Endothelial cell of umbilical vein (primary cell): ENCODE results near the gene KCNE1. TPM values are rescaled to one million over a fixed set of nuclear protein-coding genes. Genes with fewer than 3 reads are reported as not detected.
"Not testable (repeated sequence)": the region's sequence is repeated elsewhere in the genome, so short reads cannot be mapped to it uniquely, and the experiment has no call there.

Experiments used
- BruUV-seq: library from RNA; stranded (reverse); fragments of 400-500 nt; replicated peaks from 2 replicates; lab custom pipeline; 2021; lab: Mats Ljungman, UMichigan
- CTCF ChIA-PET: fragments of 300-600, 350-600 bp; sonication (Branson Sonifier 250); formaldehyde crosslinking; loops from one replicate; lab custom pipeline; 2021; ENCODE audit warnings: antibody characterized with exemption, inconsistent platforms; lab: Charles Lee
- POLR2A ChIA-PET: fragments of 300-600, 350-600 bp; sonication (Branson Sonifier 250); formaldehyde crosslinking; loops from one replicate; lab custom pipeline; 2021; ENCODE audit warnings: antibody characterized with exemption, inconsistent platforms; lab: Charles Lee
- DNase-seq: peaks from one replicate; pipeline ENCODE4 v3.0.0-alpha.2; 2011; ENCODE audit warnings: low read depth, low spot score
- FAIRE-seq: peaks from 2 replicates; lab custom pipeline; 2011; peaks lifted over from hg19 to GRCh38; lab: Jason Lieb, UNC
- H2AFZ ChIP-seq: 2 replicates; pipeline ENCODE4 v1.6.0; 2012; ENCODE audit warnings: low read depth, low read length, control low read depth, inconsistent platforms
- H3K27ac ChIP-seq: 2 replicates; pipeline ENCODE4 v1.5.1; 2011; ENCODE audit warnings: low read depth, mild to moderate bottlenecking, control low read depth, low read length, moderate library complexity; ENCODE audit not compliant: insufficient read depth
- H3K27me3 ChIP-seq, 2 experiments: 2 replicates each; pipeline versions ENCODE4 v1.6.0 to v1.6.1; 2011; ENCODE audit warnings: low read length in 2 of 2, mixed read lengths in 1 of 2; ENCODE audit not compliant: control insufficient read depth in 2 of 2, insufficient read depth in 2 of 2
- H3K36me3 ChIP-seq, 2 experiments: 2 replicates in 1 of 2; 3 replicates in 1 of 2; pipeline ENCODE4 v1.5.1; 2011; ENCODE audit warnings: low read length in 2 of 2, mild to moderate bottlenecking in 1 of 2, moderate library complexity in 1 of 2; ENCODE audit not compliant: control insufficient read depth in 2 of 2, insufficient read depth in 2 of 2; ENCODE audit errors: extremely low read depth in 1 of 2
- H3K4me1 ChIP-seq: 3 replicates; pipeline ENCODE4 v1.5.1; 2011; ENCODE audit warnings: mild to moderate bottlenecking, low read length; ENCODE audit not compliant: control insufficient read depth, insufficient read depth; ENCODE audit errors: extremely low read depth
- H3K4me2 ChIP-seq: 2 replicates; pipeline ENCODE4 v1.6.1; 2011; ENCODE audit warnings: low read length, control low read depth, mixed read lengths; ENCODE audit not compliant: insufficient read depth
- H3K4me3 ChIP-seq, 3 experiments: fragments of 200-600 bp in 1 of 3; sonication (generic), shearing (Covaris generic) in 1 of 3; replicated peaks in 1 of 3; 2 replicates each; pipeline ENCODE4 v1.5.1; 2011 to 2016; ENCODE audit warnings: control low read depth in 3 of 3, low read length in 3 of 3, mild to moderate bottlenecking in 2 of 3, inconsistent platforms in 1 of 3, low read depth in 1 of 3, moderate library complexity in 1 of 3; ENCODE audit not compliant: insufficient read depth in 1 of 3
- H3K79me2 ChIP-seq: 2 replicates; pipeline ENCODE4 v1.6.0; 2012; ENCODE audit warnings: low read length, inconsistent platforms; ENCODE audit not compliant: control insufficient read depth, insufficient read depth
- H3K9ac ChIP-seq: replicated peaks from 2 replicates; pipeline ENCODE3; 2011; ENCODE audit warnings: low read length, control low read depth; ENCODE audit not compliant: insufficient read depth; ENCODE audit errors: extremely low read depth
- H3K9me1 ChIP-seq: replicated peaks from 3 replicates; pipeline ENCODE4 v1.6.0; 2011; ENCODE audit warnings: mild to moderate bottlenecking, low read length; ENCODE audit not compliant: control insufficient read depth, insufficient read depth; ENCODE audit errors: extremely low read depth
- H3K9me3 ChIP-seq: replicated peaks from 2 replicates; pipeline ENCODE4 v1.5.1; 2012; ENCODE audit warnings: low read length, inconsistent platforms; ENCODE audit not compliant: control insufficient read depth, insufficient read depth
- H4K20me1 ChIP-seq: replicated peaks from 2 replicates; pipeline ENCODE3; 2011; ENCODE audit warnings: mild to moderate bottlenecking, low read length; ENCODE audit not compliant: control insufficient read depth, insufficient read depth; ENCODE audit errors: extremely low read depth
- dilution Hi-C: fragments of 300-500 bp; cut with MboI; formaldehyde crosslinking; loops from one replicate; pipeline ENCODE4 v1.15.0; 2019; ENCODE audit warnings: low sequenced_read_pairs; ENCODE audit not compliant: extremely low pct_ligation_motif_present
- intact Hi-C: fragments of 100-400 bp; cut with micrococcal nuclease; formaldehyde crosslinking; loops from one replicate; pipeline ENCODE4 v1.10.0; 2022
- polyA plus RNA-seq, 4 experiments: library from polyadenylated mRNA; depleted of rRNA in 3 of 4; stranded (reverse) in 3 of 4; unstranded in 1 of 4; fragments of >200 nt; gene quantifications; 2 replicates each; pipeline versions ENCODE4 v1.2.1 to v1.2.3, GENCODE V29; 2011 to 2012; ENCODE audit warnings: missing spikeins in 1 of 4
- total RNA-seq: library from RNA; stranded (reverse); gene quantifications from 2 replicates; pipeline ENCODE4 v1.2.3, GENCODE V29; 2021

The KCNE1 gene
- total and polyA plus RNA-seq, 2 donors (not counting 3 experiments of a cell fraction or from before 2014, with no cell fraction given), result 0.10 to 0.38 TPM

DNA sequence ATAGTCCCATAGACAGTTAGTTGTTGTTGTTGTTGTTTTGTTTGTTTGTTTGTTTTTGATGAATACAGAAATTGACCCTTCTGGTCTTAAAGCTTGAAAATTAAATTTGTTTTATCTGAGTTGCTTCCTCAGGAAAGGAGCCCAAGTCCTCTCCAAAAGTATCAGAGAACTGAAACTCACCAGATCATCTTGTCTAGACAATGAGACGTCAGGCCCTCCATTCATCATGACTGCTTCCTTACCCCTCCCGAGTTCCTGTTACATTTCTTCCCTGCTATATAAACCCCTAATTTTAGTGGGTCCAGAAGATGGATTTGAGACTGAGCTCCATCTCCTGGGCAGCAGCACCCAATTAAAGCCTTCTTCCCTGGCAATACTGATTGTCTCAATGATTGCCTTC lies 105.3 kb downstream of the KCNE1 start:
- dilution Hi-C loops, H3K4me3 ChIP-seq, H3K27me3 ChIP-seq, H3K9me3 ChIP-seq, H3K79me2 ChIP-seq, POLR2A ChIA-PET, H2AFZ ChIP-seq, H4K20me1 ChIP-seq, H3K36me3 ChIP-seq, H3K9me1 ChIP-seq, FAIRE-seq, H3K27ac ChIP-seq, BruUV-seq, intact Hi-C loops, CTCF ChIA-PET, H3K4me2 ChIP-seq, H3K9ac ChIP-seq, H3K4me1 ChIP-seq, DNase-seq: not testable (repeated sequence)

DNA sequence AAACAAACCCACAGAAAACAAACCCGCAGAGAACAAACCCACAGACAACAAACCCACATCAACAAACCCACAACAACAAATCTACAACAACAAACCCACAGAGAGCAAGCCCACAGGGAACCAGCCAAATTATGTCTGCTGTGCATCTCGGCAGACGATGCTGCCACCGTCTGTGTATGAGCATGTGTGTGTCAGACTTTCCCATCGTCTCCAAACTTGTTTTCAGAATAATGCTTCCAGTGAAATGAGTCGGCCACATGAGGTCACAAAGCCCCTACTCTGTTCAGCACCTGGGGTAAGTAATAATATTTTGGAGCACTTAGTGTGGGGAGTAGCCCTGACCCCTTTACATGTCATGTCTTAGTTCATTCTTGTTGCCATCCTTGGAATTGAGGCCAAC lies 105.9 kb downstream of the KCNE1 start:
- H2AFZ ChIP-seq, H3K9me3 ChIP-seq, H3K27me3 ChIP-seq, intact Hi-C loops, CTCF ChIA-PET, H3K27ac ChIP-seq, DNase-seq, H3K4me2 ChIP-seq, H3K4me1 ChIP-seq, POLR2A ChIA-PET, H3K36me3 ChIP-seq, dilution Hi-C loops, H4K20me1 ChIP-seq, BruUV-seq, H3K4me3 ChIP-seq, H3K9me1 ChIP-seq, H3K79me2 ChIP-seq, H3K9ac ChIP-seq, FAIRE-seq: not testable (repeated sequence)

DNA sequence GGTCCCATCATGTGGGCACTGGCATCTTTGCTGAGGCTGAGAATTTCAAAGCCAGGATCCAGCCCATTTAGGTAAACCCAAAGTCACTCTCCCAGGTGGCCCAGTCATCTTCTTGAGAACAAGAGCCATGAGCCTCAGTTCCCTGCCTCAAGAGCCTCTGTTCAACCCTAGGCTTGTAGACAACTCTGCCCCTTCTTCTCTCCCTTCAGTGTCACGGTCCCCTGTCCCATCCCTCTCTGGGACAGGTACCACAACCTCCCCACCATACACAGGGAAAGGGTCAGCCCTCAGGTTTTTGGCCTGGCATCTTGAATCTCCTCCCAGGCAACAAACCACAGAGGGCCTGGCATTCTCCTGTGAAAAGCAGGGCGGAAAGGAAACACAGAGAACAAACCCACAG lies 106.3 kb downstream of the KCNE1 start:
- H3K4me2 ChIP-seq, H3K4me3 ChIP-seq, H3K27me3 ChIP-seq, intact Hi-C loops, H3K9me3 ChIP-seq, H3K79me2 ChIP-seq, H3K4me1 ChIP-seq, H3K9ac ChIP-seq, DNase-seq, H3K9me1 ChIP-seq, dilution Hi-C loops, H2AFZ ChIP-seq, POLR2A ChIA-PET, H3K27ac ChIP-seq, H3K36me3 ChIP-seq, BruUV-seq, FAIRE-seq, CTCF ChIA-PET, H4K20me1 ChIP-seq: not testable (repeated sequence)

DNA sequence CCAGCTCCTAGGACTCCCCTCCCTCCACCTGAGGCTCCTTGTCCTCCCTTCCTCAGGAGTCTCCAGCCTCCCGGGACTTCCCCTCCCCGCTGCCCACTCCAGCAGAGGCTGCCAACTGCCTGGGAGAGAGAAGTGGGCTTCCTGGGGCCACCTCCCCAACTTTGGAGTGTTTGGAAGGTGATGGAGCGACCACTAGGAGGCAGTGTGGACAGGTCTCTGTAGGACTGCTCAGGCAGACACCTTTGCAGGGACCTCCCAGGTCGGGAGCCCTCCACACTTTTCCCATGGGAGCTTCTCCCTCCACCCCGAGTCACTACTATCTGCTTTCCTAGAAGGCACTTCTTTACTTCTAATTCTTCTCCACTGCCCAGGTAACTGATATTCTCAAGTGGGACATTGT lies 107.3 kb downstream of the KCNE1 start:
- H3K36me3 ChIP-seq, BruUV-seq, H3K79me2 ChIP-seq, FAIRE-seq, intact Hi-C loops, H2AFZ ChIP-seq, H4K20me1 ChIP-seq, H3K9ac ChIP-seq, H3K27me3 ChIP-seq, H3K4me2 ChIP-seq, POLR2A ChIA-PET, H3K9me1 ChIP-seq, H3K27ac ChIP-seq, dilution Hi-C loops, CTCF ChIA-PET, H3K9me3 ChIP-seq, DNase-seq, H3K4me1 ChIP-seq, H3K4me3 ChIP-seq: not testable (repeated sequence)
